Neural crest cell (in vitro differentiated cells): ENCODE measurements around the gene UBE2U. TPM values are rescaled to one million over a fixed set of nuclear protein-coding genes. Genes with fewer than 3 reads are reported as not detected.

Experiments used
- DNase-seq: peaks from one replicate; pipeline ENCODE4 v3.0.0; 2021; ENCODE audit warnings: low read depth, mixed read lengths, low spot score
- H3K27ac Mint-ChIP-seq: one replicate; pipeline ENCODE4 v1.8.0; 2021; ENCODE audit warnings: mild to moderate bottlenecking, mixed read lengths; ENCODE audit not compliant: unreplicated experiment
- H3K27me3 Mint-ChIP-seq: 2 replicates; pipeline ENCODE4 v1.8.0; 2021; ENCODE audit warnings: low read depth, mild to moderate bottlenecking, mixed read lengths
- H3K36me3 Mint-ChIP-seq: 2 replicates; pipeline ENCODE4 v1.8.0; 2021; ENCODE audit warnings: low read depth, mild to moderate bottlenecking, mixed read lengths
- H3K4me1 Mint-ChIP-seq: 2 replicates; pipeline ENCODE4 v1.8.0; 2021; ENCODE audit warnings: mixed read lengths
- H3K4me3 Mint-ChIP-seq: one replicate; pipeline ENCODE4 v1.8.0; 2021; ENCODE audit warnings: mild to moderate bottlenecking, mixed read lengths
- H3K9me3 Mint-ChIP-seq: 2 replicates; pipeline ENCODE4 v1.8.0; 2021; ENCODE audit warnings: mixed read lengths
- total RNA-seq: library from RNA; stranded (reverse); gene quantifications from 2 replicates; pipeline ENCODE4 v1.2.1, GENCODE V29; 2021
- TF ChIP-seq, protein P1 (sequence below): fragments of 200-600 bp; sonication (generic); conservative IDR thresholded peaks from 2 replicates; pipeline ENCODE4 v1.5.0; 2021; ENCODE audit warnings: antibody characterized with exemption, mild to moderate bottlenecking

The UBE2U gene
- total RNA-seq, 1 donor from 2014 or later: not detected

DNA sequence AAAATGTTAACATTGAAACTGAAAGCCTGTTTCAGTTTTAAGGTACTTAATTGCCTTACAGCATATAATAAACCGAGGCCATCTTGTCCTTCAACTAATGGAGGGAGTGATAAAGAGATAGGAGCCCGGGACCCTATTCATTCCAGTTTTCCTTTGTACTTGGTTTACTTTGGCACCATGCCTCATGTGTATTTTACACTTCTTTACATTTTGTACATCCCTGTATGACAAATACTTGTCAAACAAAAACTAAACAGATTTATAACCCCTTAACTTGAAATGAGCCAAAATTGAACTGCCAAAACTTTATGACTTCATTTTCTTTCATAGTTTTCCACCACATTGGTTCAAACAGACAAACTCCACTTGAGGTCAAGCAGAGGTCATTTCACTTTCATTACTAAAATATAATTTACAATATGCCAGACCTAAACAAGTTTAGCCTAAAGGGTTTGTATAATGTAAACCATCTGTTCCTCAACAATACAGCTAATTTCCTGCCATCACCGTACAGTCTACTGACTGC is 30.9 kb upstream of the UBE2U start:
- Mint-ChIP-seq H3K9me3 (peaks cover 2% of the 10 kb centered on the region), H3K36me3 (peaks cover 25% of the 10 kb centered on the region), H3K4me3 (no peak overlapping the region), H3K4me1 (no peaks in the 10 kb centered on the region), H3K27ac (no peak overlapping the region), H3K27me3 (no peaks in the 10 kb centered on the region)
- no peak for DNase-seq
- TF ChIP-seq, protein P1, sequence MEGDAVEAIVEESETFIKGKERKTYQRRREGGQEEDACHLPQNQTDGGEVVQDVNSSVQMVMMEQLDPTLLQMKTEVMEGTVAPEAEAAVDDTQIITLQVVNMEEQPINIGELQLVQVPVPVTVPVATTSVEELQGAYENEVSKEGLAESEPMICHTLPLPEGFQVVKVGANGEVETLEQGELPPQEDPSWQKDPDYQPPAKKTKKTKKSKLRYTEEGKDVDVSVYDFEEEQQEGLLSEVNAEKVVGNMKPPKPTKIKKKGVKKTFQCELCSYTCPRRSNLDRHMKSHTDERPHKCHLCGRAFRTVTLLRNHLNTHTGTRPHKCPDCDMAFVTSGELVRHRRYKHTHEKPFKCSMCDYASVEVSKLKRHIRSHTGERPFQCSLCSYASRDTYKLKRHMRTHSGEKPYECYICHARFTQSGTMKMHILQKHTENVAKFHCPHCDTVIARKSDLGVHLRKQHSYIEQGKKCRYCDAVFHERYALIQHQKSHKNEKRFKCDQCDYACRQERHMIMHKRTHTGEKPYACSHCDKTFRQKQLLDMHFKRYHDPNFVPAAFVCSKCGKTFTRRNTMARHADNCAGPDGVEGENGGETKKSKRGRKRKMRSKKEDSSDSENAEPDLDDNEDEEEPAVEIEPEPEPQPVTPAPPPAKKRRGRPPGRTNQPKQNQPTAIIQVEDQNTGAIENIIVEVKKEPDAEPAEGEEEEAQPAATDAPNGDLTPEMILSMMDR: no peak

DNA sequence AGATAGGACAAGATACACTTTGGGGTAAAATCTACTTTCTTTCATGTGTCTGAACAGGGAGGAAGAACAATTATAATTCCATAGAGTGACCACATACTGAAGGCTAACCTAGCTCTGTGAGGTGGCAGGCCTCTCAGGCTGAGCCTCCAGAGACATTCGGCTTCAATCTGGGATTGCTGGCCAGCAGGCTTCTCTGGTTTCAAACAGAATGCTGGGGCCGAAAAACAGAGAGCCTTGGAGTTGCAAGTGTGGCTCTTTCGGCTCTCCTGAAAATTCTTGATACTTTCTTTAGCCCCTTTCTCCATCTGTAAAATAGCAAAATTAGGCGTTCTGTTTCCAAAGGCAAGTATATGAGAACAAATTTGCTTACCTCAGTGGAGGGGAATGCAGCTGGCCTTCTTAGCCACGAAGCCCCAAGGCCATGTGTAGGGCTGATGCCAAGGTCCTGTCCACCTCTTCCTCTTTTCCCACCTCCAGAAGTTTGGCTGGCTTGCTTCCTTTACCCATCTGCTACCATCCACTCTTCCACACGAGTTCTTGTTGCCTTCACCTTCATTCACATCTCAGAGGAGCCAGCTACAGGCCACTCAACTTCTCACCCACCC is 30.0 kb upstream of the UBE2U start:
- no peaks in the 10 kb centered on the region for H3K4me1 Mint-ChIP-seq
- peaks cover 26% of the 10 kb centered on the region for H3K36me3 Mint-ChIP-seq
- DNase-seq: no peak
- no peaks in the 10 kb centered on the region for H3K27me3 Mint-ChIP-seq
- no peak overlapping the region for H3K27ac Mint-ChIP-seq
- peaks cover 2% of the 10 kb centered on the region for H3K9me3 Mint-ChIP-seq
- TF ChIP-seq, protein P1: no peak
- no peak overlapping the region for H3K4me3 Mint-ChIP-seq

DNA sequence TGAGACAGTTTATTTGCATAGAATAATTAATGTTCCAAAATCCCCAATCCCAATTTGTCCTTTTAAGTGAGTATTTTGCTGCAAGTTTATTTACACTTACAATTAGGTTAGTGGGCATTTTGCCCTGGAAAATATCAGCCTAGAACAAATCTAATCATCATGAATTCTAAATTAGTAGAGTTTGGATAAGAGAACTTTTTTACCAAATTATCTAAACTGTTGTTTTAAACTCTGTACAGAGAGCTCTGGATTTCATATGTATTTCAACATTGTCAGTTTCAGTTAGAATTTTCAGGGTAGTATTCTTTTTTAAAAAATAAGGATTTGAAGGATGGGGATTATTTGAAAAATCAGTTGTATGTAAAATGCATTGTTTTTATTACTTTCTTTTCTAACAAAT is 27.8 kb upstream of the UBE2U start:
- Mint-ChIP-seq H3K4me3 (no peak overlapping the region), H3K36me3 (peaks cover 18% of the 10 kb centered on the region), H3K9me3 (no peaks in the 10 kb centered on the region), H3K27ac (no peak overlapping the region), H3K4me1 (no peaks in the 10 kb centered on the region), H3K27me3 (no peaks in the 10 kb centered on the region)
- DNase-seq: no peak
- TF ChIP-seq, protein P1: no peak

DNA sequence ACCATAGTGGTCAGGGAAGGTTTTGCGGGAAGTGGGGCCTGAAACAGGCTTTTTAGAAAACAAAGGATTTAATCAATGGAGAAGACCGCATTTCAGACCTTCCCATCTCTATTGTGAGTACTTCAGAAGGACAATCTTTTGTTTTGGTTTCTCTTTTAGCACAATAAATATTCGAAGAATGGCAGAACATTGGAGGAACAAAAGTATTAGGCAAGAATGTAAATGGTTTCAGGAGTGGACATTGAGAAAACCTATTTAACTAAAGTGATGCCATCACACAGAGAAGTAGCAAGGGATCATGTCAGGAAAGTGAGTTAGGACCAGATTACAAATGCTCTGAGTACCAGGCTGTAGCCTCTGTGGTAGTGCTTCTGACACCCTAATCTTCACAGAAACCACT is 26.8 kb upstream of the UBE2U start:
- Mint-ChIP-seq H3K4me1 (no peaks in the 10 kb centered on the region), H3K36me3 (peaks cover 15% of the 10 kb centered on the region), H3K9me3 (no peaks in the 10 kb centered on the region), H3K27me3 (no peaks in the 10 kb centered on the region), H3K4me3 (no peak overlapping the region), H3K27ac (no peak overlapping the region)
- no peak for DNase-seq
- TF ChIP-seq, protein P1: no peak

DNA sequence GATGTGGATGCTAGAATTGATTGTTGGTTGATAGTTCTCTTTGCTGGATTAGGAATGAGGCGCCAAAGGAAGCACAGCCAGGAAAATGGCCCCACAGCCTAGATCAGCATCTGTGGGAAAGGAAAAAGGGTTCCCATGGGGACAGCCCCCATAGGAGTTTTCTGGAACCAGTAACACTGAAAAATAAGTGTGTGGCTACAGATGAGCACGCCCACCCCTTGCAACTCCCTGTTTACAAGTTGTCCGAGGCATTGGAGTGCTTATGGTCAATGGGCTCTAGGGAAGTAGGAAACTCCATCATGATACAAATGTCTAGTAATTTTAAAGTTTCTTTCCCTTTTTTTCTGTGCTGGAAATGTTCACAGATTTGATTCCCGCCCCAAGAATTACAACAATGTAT is 23.8 kb upstream of the UBE2U start:
- TF ChIP-seq, protein P1: no peak
- no peak for DNase-seq
- H3K9me3 Mint-ChIP-seq: no peaks in the 10 kb centered on the region
- H3K27me3 Mint-ChIP-seq: no peaks in the 10 kb centered on the region
- H3K4me1 Mint-ChIP-seq: peaks cover 5% of the 10 kb centered on the region
- no peak overlapping the region for H3K4me3 Mint-ChIP-seq
- no peak overlapping the region for H3K27ac Mint-ChIP-seq
- H3K36me3 Mint-ChIP-seq: peaks cover 15% of the 10 kb centered on the region
